SK-N-MC (cell line): ENCODE data around the gene GNAO1.

Experiments
- DNase-seq: peaks from one replicate; pipeline ENCODE4 v3.0.0-alpha.2; 2011; ENCODE audit warnings: low read depth, low spot score
- H3K27ac ChIP-seq: fragments of 200-600 bp; sonication (generic); 2 replicates; pipeline ENCODE4 v1.5.1; 2016; ENCODE audit warnings: mixed run types
- H3K36me3 ChIP-seq: fragments of 200-600 bp; sonication (generic); 2 replicates; pipeline ENCODE4 v1.6.1; 2017; ENCODE audit warnings: antibody characterized with exemption, low read length, mixed read lengths; ENCODE audit not compliant: insufficient read depth
- H3K4me3 ChIP-seq: fragments of 200-600 bp; sonication (generic); 2 replicates; pipeline ENCODE4 v1.5.1; 2016
- H3K9ac ChIP-seq: fragments of 200-600 bp; sonication (generic); 2 replicates; pipeline ENCODE4 v1.8.0; 2017; ENCODE audit warnings: mixed run types, mixed read lengths; ENCODE audit not compliant: insufficient read length
- H3K9me3 ChIP-seq: fragments of 200-600 bp; sonication (generic); 2 replicates; pipeline ENCODE4 v1.6.1; 2017; ENCODE audit warnings: low read depth, mild to moderate bottlenecking, antibody characterized with exemption, low read length, moderate library complexity, mixed read lengths
- EZH2 ChIP-seq: fragments of 200-600 bp; sonication (generic); IDR thresholded peaks from one replicate; pipeline ENCODE4 v1.6.1; 2017; ENCODE audit warnings: antibody characterized with exemption
- FOXP2 ChIP-seq: optimal IDR thresholded peaks from 2 replicates; pipeline ENCODE3; 2011; ENCODE audit warnings: mild to moderate bottlenecking, moderate library complexity; ENCODE audit not compliant: insufficient read depth; ENCODE audit errors: extremely low read length, control extremely low read depth
- POLR2AphosphoS5 ChIP-seq: IDR thresholded peaks from 2 replicates; pipeline ENCODE4 v1.6.1; 2012; ENCODE audit warnings: mild to moderate bottlenecking, low read depth, low read length, borderline replicate concordance

GNAO1 gene

DNA sequence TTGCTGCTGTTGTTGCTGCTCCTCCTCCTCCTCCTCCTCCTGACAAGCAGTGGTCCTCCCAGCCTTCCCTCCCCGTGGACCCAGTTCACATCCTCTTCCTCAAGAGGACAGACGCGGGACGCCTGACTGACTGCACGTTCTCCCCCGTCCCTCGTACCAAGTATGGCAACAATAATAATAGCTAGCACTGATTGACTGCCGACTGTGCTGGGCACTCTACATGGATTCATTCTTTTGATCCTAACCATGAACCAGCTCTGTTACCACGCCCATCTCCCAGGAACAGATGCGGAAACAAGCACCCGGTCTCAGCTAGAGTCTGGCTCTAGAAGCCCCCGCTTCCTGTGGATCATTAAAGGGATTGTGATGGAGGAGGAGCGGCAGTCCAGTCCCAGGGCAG is 78.0 kb downstream of the GNAO1 start:
- no peak for DNase-seq
- Histone ChIP-seq H3K9ac (no peak overlapping the region), H3K9me3 (no peaks in the 10 kb centered on the region), H3K4me3 (no peak overlapping the region), H3K27ac (no peak overlapping the region), H3K36me3 (no peaks in the 10 kb centered on the region)
- TF ChIP-seq FOXP2 (no peak), EZH2 (no peak), POLR2AphosphoS5 (no peak)

DNA sequence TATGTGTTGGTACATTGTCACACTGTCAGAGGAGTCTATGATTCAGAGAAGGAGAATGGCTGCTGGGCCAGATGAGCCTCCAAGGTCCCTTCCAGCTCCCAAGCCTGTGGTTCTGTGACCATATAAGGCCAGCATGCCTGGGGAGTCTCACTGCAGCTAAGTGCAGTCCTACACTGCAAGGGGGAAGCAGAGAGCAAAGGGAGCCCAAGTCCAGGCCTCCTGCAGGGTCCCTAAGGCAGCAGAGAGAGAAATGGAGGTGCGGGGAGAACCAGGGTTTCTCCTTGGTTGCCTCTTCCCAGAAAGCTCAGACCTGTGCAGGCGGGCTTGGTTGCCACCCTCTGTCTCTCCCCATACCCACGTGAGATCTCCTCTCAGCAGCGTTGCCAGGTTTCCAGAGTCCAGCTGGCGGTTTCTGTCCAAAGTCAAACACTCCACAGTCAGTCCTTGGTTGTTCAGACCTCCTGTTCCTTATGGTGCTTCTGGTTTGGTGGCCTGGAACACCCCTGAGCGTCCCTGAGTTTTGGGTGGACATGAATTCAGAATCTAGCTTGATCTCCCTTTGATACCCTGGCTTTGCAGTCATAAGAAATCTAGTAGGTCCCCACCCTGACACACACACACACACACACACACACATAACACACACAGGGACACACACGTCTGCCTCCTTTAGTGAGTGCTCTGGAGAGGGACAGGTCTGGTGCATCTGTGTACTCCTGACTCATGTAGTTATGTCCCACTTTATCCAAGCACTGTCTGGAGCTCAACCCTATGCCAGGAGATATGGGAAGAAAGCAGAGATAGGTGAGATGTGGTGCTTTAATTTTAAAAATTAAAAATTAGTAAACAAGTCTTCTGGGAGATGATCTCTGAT is 78.8 kb downstream of the GNAO1 start:
- DNase-seq: no peak
- TF ChIP-seq EZH2 (no peak), FOXP2 (no peak), POLR2AphosphoS5 (no peak)
- no peak overlapping the region for H3K9ac ChIP-seq
- H3K27ac ChIP-seq: no peak overlapping the region
- H3K4me3 ChIP-seq: no peak overlapping the region
- H3K36me3 ChIP-seq: no peaks in the 10 kb centered on the region
- no peaks in the 10 kb centered on the region for H3K9me3 ChIP-seq

DNA sequence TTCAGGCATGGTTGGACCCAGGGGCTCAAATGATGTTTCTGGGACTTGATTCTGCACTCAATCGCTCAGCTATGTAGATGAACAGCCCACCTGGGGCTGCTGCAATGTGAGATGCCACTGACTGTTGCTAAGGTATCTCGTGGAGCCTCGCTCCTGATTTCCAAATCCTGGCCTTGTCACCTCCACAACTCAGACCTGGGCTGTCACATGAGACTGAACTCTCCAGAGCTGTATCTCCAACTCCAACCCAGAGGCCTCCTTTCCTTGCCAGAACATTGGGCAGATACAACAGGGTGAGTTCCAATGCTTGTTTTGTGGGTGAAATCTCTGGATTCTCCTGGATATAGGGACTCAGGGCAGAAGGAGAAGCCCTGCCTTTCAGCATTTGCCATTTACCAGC is 79.5 kb downstream of the GNAO1 start:
- H3K9me3 ChIP-seq: no peaks in the 10 kb centered on the region
- no peak overlapping the region for H3K4me3 ChIP-seq
- no peak for DNase-seq
- H3K9ac ChIP-seq: no peak overlapping the region
- no peak overlapping the region for H3K27ac ChIP-seq
- TF ChIP-seq POLR2AphosphoS5: no peak
- no peak for TF ChIP-seq FOXP2
- TF ChIP-seq EZH2: no peak
- H3K36me3 ChIP-seq: no peaks in the 10 kb centered on the region

DNA sequence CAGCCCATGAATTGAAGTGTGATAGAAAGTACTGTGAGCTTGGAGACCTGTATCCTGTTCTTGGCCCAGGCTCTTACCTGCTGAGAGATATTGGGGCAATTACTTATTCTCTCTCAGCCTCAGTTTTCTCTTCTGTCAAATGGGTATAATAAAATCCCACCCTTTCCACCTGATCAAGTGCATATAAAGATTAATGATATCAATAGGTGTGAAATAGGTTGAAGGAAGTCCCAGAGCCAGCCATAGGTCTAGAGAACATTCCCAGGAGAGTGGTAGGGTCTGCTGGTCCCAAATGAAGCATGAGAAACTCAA is 81.2 kb downstream of the GNAO1 start:
- TF ChIP-seq EZH2: no peak
- TF ChIP-seq POLR2AphosphoS5: no peak
- TF ChIP-seq FOXP2: no peak
- Histone ChIP-seq H3K9ac (no peak overlapping the region), H3K9me3 (no peaks in the 10 kb centered on the region), H3K4me3 (no peak overlapping the region), H3K36me3 (no peaks in the 10 kb centered on the region), H3K27ac (no peak overlapping the region)
- no peak for DNase-seq

DNA sequence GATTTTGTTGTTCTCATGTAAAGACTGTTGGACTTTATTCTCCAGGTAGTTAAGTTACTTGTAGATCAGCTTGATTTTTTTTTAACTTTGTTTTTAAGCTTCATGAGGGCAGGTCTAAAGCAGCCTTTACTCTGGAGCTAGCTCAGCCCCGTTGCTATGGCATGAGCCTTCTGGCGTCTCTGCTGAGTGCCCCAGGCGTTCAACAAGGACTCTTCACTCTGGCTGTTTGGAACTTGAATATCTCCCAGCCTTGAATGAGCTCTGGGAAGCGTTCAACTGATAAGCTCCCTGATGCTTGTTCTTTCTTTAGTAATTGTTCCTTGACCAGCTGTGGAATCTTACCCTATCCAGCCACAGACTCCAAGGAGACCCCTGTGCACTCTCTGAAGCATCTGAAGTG is 82.3 kb downstream of the GNAO1 start:
- H3K4me3 ChIP-seq: no peak overlapping the region
- no peaks in the 10 kb centered on the region for H3K36me3 ChIP-seq
- H3K9ac ChIP-seq: no peak overlapping the region
- H3K27ac ChIP-seq: no peak overlapping the region
- no peak for DNase-seq
- H3K9me3 ChIP-seq: no peaks in the 10 kb centered on the region
- TF ChIP-seq EZH2: no peak
- TF ChIP-seq POLR2AphosphoS5: no peak
- TF ChIP-seq FOXP2: no peak

DNA sequence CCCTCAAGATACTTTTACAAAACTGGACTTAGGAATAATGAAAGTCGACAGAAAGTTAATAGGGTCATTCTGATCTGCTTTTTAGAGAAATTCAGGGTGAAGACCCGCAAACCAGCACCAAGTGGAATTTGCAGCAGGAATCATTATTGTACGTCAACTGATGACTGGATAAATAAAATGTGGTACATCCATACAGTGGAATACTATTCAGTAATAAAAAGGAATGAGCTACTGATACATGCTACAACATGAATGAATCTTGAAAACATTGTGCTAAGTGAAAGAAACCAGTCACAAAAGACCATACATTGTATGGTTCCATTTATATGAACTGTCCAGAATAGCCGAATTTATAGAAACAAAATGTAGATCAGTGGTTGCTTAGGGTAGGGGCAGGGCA is 83.1 kb downstream of the GNAO1 start:
- no peak for TF ChIP-seq POLR2AphosphoS5
- no peak for TF ChIP-seq EZH2
- no peak for TF ChIP-seq FOXP2
- DNase-seq: no peak

DNA sequence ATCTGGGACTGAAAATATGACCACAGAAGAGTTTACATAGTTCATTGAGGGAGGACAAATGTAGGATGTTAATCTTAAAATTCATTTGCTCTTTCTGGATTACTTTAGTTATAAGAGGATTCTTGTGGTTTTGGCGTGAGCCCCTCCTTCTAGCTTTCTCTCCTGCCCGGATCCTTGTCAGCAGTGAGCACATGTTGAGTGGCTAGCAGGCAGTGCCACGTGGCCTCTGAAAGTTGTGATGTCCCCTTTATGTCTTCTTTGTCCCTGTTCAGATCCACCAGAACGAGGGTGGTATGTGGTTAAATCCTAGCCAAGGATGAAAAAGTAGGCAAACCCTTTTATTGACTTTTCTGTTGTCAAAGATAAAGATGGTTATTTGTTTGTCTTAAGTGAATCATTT is 83.8 kb downstream of the GNAO1 start:
- Histone ChIP-seq H3K36me3 (no peaks in the 10 kb centered on the region), H3K9ac (no peak overlapping the region), H3K27ac (no peak overlapping the region), H3K4me3 (no peak overlapping the region), H3K9me3 (no peaks in the 10 kb centered on the region)
- no peak for DNase-seq
- TF ChIP-seq EZH2 (no peak), FOXP2 (no peak), POLR2AphosphoS5 (no peak)

More for the DNA sequence above, 83.1 kb downstream of the GNAO1 start:
- no peak overlapping the region for H3K4me3 ChIP-seq
- no peak overlapping the region for H3K9ac ChIP-seq
- no peak overlapping the region for H3K27ac ChIP-seq
- H3K9me3 ChIP-seq: no peaks in the 10 kb centered on the region
- no peaks in the 10 kb centered on the region for H3K36me3 ChIP-seq

DNA sequence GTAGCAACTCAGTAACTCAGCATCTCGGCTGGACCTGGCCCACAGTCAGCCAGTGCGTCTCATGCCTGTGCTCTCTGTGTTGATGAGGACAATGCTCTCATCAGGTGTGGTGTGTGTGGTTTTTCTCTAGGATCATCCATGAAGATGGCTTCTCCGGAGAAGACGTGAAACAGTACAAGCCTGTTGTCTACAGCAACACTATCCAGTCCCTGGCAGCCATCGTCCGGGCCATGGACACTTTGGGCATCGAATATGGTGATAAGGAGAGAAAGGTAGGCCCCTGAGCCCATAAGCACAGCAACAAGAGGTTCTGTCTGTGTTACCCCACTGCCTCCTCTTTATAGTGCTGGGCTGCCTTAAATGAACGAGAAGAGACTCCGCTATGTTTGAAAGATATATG is 84.5 kb downstream of the GNAO1 start:
- no peak overlapping the region for H3K4me3 ChIP-seq
- no peak overlapping the region for H3K27ac ChIP-seq
- no peak for DNase-seq
- H3K36me3 ChIP-seq: no peaks in the 10 kb centered on the region
- no peaks in the 10 kb centered on the region for H3K9me3 ChIP-seq
- no peak for TF ChIP-seq EZH2
- no peak for TF ChIP-seq FOXP2
- TF ChIP-seq POLR2AphosphoS5: no peak
- no peak overlapping the region for H3K9ac ChIP-seq

DNA sequence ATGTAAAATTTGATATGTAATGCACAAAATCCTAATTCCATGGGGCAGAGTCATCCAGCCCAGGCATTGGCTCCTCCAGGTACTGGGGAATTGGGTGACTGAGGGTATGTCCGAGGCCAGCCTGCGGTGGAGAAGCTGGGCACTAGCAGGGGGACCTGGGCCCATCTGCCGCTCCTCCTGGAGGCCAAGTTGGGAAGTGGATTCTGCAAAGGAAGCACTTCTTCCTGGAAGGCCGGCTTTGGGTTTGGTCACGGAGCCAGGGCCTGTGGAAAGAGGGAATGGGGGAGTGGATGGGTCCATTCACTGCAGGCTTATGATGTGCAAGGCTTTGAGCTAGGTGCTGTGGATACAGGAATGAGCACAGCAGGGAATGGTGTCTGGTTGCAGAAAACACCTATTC is 85.8 kb downstream of the GNAO1 start:
- no peaks in the 10 kb centered on the region for H3K9me3 ChIP-seq
- TF ChIP-seq EZH2 (no peak), FOXP2 (no peak), POLR2AphosphoS5 (no peak)
- no peak for DNase-seq
- no peak overlapping the region for H3K4me3 ChIP-seq
- H3K36me3 ChIP-seq: no peaks in the 10 kb centered on the region
- no peak overlapping the region for H3K27ac ChIP-seq
- H3K9ac ChIP-seq: no peak overlapping the region
